Measurements from ENCODE around the gene CDYL2. TPM values are rescaled to one million over a fixed set of nuclear protein-coding genes. Genes with fewer than 3 reads are reported as not detected.
A peak's percentile ranks its signal among the peaks of the same experiment; 100 is the strongest.

The CDYL2 gene
- total RNA-seq, 1 experiment from 2014 or later = 1.6 TPM

DNA sequence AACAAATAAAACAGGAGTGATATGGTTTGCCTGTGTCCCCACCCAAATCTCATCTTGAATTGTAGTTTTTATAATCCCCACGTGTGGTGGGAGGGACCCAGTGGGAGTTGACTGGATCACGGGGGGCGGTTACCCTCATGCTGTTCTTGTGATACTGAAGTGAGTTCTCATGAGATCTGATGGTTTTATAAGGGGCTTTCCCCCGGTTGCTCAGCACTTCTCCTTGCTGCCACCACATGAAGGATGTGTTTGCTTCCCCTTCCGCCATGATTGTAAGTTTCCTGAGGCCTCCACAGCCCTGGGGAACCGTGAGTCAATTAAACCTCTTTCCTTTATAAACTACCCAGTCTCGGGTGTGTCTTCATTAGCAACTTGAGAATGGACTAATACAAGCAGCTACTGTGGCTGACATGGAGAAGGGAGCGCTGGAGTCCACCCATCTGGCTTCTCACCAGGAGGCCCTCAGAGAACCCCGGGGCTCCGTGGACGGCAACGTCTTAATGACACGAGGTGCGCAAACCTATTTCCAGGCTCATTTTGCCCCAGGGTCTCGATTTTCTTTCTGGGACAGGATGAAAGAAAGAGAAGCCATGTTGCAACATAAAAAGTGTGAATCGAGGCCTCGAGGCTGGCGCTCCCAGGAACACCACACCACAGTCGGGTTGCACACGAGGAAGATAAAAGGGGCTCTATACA lies 134.1 kb downstream of the CDYL2 start:
- DNase-seq = no peak

DNA sequence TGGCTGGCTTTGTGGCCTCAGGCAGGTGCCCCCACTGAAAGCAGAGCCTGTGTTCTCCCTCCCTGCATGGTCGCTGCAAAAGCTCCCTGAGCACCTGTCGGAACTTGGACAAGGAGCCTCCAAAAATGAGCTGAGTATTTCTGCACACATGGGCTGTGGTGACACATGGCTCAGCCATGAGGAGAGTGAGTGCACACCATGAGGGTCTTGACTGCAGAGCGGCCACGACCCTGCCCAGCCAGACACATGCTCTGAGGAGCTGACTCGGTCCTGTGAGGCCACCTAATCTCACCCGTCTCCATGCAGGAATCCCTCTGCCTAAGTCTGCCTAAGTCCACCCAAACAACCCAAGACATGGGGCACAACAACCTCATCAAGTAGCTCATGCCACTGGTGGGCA lies 134.7 kb downstream of the CDYL2 start:
- no peak for DNase-seq
- no peaks in the 10 kb centered on the region; the same call in 1 of the 2 replicates for H3K27me3 ChIP-seq (ENCODE audit: control insufficient read depth, insufficient read depth, low read length)
- H3K4me3 ChIP-seq (ENCODE audit: insufficient read depth, low read depth, low read length) = no peak overlapping the region
- H3K36me3 ChIP-seq (replicated peaks; ENCODE audit: control insufficient read depth, insufficient read depth, low read length) = no peaks in the 10 kb centered on the region

More for the DNA sequence above, 134.1 kb downstream of the CDYL2 start:
- H3K4me3 ChIP-seq (ENCODE audit: insufficient read depth, low read depth, low read length) = no peak overlapping the region
- no peaks in the 10 kb centered on the region for H3K36me3 ChIP-seq (replicated peaks; ENCODE audit: control insufficient read depth, insufficient read depth, low read length)
- no peaks in the 10 kb centered on the region; the same call in 1 of the 2 replicates for H3K27me3 ChIP-seq (ENCODE audit: control insufficient read depth, insufficient read depth, low read length)

DNA sequence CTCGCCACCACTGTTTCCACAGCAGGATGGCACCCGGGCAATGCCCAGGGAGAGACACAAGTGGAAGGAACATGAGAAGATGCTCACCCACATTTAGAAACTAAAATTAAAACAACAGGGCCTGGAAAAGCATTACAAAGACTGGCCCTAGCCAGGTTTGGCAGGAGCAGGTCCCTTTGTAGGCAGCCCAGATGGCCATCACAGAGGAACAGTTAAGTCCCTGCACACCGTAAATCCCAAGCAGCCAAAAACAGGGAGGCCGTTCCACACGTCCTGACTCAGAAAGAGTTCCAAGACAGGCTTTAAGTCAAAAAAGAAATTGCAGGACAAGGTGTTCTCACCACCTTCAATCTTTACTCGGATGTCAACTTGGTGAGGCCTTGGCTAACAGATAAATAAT lies 136.5 kb downstream of the CDYL2 start:
- Histone ChIP-seq H3K4me3 (ENCODE audit: insufficient read depth, low read depth, low read length) (no peak overlapping the region), H3K27me3 (ENCODE audit: control insufficient read depth, insufficient read depth, low read length) (no peaks in the 10 kb centered on the region; the same call in 1 of the 2 replicates), H3K36me3 (replicated peaks; ENCODE audit: control insufficient read depth, insufficient read depth, low read length) (no peaks in the 10 kb centered on the region)
- no peak for DNase-seq

DNA sequence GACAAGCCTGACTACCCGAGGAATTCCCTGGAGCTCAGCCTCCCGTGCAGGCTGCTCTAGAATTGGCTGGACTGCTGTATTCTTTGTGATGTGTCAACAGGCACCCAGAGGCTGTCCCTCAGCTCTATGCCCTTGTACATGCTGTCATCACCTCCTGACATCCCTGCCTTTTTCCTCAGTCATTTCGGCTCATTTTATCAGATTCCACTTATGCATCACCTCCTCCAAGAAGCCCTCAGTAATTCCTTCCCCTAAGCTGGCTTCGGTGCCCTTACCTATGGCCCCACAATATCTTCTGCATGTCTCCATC lies 137.2 kb downstream of the CDYL2 start:
- Histone ChIP-seq H3K36me3 (replicated peaks; ENCODE audit: control insufficient read depth, insufficient read depth, low read length) (no peaks in the 10 kb centered on the region), H3K4me3 (ENCODE audit: insufficient read depth, low read depth, low read length) (no peak overlapping the region), H3K27me3 (ENCODE audit: control insufficient read depth, insufficient read depth, low read length) (no peaks in the 10 kb centered on the region; the same call in 1 of the 2 replicates)
- no peak for DNase-seq

DNA sequence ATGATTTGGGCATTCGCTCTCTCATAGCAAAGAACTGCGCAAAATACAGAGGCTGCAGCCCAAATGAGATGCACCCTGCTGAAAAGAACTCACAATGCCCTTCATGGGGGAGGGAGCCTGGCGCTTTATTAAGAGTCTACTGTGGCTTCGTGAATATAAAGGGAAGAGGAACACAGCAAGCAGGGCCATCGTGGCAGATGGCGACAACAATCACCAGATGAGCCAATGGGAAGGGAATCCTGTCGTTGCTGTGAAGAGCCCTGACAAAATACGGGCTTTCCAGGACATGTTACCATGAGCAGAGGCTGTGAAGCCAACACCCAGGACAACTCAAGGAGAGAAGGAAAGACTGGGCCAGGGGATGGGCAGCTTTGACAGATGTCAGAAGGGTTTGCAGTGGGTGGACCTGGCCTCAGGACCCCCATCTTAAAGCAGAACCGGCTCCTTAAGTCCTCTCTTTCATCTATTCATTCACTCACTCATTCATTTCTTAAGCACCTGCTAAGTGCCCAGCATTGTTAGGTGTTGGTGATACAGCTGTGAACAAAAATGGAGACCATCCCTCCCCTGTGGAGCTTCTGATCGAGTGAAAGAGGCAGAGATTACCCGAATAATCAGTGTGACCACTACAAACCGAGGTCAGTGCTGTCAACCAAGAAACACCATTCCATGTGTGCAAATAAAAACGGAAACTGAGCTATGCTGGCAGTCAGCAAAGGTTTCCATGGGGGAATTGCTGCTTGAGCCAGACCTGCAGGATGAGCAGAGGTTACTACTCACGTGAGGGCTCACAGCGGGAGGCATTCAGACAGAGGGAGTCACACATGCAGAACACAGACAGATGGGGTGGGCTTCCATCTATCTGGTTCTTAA lies 137.8 kb downstream of the CDYL2 start:
- H3K36me3 ChIP-seq (replicated peaks; ENCODE audit: control insufficient read depth, insufficient read depth, low read length) = no peaks in the 10 kb centered on the region
- no peak for DNase-seq
- H3K27me3 ChIP-seq (ENCODE audit: control insufficient read depth, insufficient read depth, low read length) = no peaks in the 10 kb centered on the region; the same call in 1 of the 2 replicates
- H3K4me3 ChIP-seq (ENCODE audit: insufficient read depth, low read depth, low read length) = no peak overlapping the region

DNA sequence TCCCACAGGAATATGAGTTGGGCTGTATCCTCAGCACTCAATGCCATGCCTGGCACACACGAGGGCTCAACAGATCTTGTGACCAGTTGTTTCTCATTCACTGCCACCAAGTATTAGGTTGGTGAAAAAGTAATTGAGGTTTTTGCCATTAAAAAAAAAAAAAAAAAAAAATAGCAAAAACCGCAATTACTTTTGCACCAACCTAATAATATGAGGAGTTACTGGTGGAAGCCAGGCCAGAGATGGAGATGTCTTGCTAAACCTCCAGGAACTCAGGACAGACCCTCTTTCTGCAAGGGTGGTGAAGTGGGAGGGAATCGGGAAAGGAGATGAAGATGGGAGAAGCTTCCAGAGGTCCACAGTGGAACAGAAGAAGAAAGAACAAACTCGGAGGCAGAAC lies 139.0 kb downstream of the CDYL2 start:
- DNase-seq = no peak
- Histone ChIP-seq H3K36me3 (replicated peaks; ENCODE audit: control insufficient read depth, insufficient read depth, low read length) (no peaks in the 10 kb centered on the region), H3K4me3 (ENCODE audit: insufficient read depth, low read depth, low read length) (no peak overlapping the region), H3K27me3 (ENCODE audit: control insufficient read depth, insufficient read depth, low read length) (no peaks in the 10 kb centered on the region; the same call in 1 of the 2 replicates)

DNA sequence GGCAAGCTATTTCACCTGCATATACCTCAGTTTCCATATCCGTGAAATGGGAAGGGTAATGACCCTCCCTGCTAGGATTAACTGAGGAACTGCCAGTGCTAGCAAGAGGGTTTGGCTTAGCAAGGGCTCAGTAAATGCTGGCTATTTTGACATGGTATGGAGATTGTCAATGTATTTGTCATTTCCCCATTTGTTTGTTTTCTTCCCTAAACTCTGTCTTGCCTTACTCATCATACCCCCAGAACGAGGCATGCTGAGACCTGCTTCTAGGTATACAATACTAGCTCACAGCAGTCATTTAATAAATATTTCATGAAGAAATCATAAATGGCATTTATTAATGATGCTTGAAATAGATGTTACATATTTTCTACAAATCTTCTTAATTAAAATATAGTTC lies 139.6 kb downstream of the CDYL2 start:
- Histone ChIP-seq H3K4me3 (ENCODE audit: insufficient read depth, low read depth, low read length) (no peak overlapping the region), H3K36me3 (replicated peaks; ENCODE audit: control insufficient read depth, insufficient read depth, low read length) (no peaks in the 10 kb centered on the region), H3K27me3 (ENCODE audit: control insufficient read depth, insufficient read depth, low read length) (no peaks in the 10 kb centered on the region; the same call in 1 of the 2 replicates)
- DNase-seq = no peak

DNA sequence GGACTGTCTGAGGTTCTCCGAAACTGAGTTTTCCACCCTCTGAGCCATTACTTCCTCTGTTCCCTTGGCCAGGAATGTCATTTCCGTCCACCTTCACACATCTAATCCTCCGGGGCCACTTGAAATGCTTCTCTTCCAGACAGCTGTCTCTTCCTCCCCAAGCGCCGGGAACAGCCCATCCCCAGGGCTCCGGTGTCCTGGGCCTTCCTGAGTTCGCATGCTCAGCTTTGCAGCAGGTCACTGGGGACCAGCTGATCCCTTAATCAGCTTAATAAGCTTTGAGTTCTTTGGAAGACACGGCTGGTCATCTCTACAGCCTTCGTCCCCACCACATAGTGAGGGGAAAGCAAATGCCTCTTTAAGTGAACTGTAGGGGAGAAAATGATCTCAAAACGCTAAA lies 140.2 kb downstream of the CDYL2 start:
- H3K36me3 ChIP-seq (replicated peaks; ENCODE audit: control insufficient read depth, insufficient read depth, low read length) = no peaks in the 10 kb centered on the region
- H3K4me3 ChIP-seq (ENCODE audit: insufficient read depth, low read depth, low read length) = no peak overlapping the region
- no peaks in the 10 kb centered on the region for H3K27me3 ChIP-seq (ENCODE audit: control insufficient read depth, insufficient read depth, low read length)
- DNase-seq = no peak

DNA sequence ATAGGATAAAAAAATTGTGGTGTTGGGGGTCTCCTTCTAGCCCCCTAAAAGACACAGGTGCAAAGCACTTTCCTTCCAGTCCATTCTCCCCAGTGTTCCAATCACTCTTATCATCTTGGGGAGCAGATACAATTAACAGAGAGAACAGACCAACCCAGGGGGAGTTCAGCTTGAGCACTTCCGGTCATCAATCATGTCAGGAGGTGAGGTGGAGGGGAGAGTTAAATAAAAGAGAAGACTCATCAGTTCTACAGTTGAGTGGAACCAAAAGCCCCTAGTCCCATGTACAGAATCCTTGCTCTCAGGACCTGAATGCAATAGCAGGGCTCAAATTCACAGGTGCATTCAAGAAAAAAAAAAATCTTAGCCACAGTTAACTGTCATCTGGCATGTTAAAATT lies 141.3 kb downstream of the CDYL2 start:
- H3K4me3 ChIP-seq (ENCODE audit: insufficient read depth, low read depth, low read length) = no peak overlapping the region
- no peaks in the 10 kb centered on the region for H3K27me3 ChIP-seq (ENCODE audit: control insufficient read depth, insufficient read depth, low read length)
- no peaks in the 10 kb centered on the region for H3K36me3 ChIP-seq (replicated peaks; ENCODE audit: control insufficient read depth, insufficient read depth, low read length)
- DNase-seq = peak; percentile 3

DNA sequence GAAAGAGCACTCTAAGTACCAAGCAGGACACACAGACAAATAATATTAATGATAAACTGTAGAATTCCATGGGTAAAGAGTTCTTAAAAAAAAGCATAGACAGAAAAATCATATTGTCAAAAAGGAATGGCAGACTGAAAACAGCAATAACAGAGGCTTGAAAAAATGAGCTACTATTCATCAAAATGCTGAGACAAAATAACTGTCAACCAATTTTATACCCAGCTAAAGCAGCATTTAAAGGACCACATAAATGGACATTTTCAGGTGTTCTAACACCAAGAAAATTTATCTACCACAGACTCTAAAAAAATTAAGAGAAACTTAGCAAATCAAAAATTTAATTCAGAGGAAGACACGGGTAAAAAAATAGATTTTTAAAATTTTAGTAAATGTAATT lies 144.5 kb downstream of the CDYL2 start:
- DNase-seq = no peak
- no peak overlapping the region for H3K4me3 ChIP-seq (ENCODE audit: insufficient read depth, low read depth, low read length)
- H3K36me3 ChIP-seq (replicated peaks; ENCODE audit: control insufficient read depth, insufficient read depth, low read length) = no peaks in the 10 kb centered on the region
- H3K27me3 ChIP-seq (ENCODE audit: control insufficient read depth, insufficient read depth, low read length) = no peaks in the 10 kb centered on the region

DNA sequence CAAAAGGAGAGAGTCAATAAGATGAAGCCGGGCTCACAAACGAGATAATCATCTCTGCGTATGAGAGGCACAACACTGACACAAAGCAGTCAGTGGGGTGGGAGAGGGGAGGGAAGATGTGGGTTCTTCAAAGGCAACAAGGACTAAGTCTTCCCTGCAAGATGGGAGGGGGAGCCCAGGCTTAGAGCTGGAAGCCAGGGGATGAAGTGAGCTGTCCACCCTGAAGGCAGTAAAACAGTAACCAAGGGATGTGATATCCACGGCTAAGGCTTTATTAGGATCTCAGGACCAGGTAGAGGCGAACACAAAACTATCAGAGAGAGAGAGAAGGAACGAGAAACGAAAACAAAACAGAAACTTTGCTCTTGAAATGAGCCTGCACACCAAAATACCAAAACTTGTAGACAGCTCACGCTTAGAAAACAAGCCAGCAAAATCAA lies 147.7 kb downstream of the CDYL2 start:
- Histone ChIP-seq H3K36me3 (replicated peaks; ENCODE audit: control insufficient read depth, insufficient read depth, low read length) (no peaks in the 10 kb centered on the region), H3K27me3 (ENCODE audit: control insufficient read depth, insufficient read depth, low read length) (no peaks in the 10 kb centered on the region), H3K4me3 (ENCODE audit: insufficient read depth, low read depth, low read length) (no peak overlapping the region)
- peak; percentile 19 for DNase-seq

DNA sequence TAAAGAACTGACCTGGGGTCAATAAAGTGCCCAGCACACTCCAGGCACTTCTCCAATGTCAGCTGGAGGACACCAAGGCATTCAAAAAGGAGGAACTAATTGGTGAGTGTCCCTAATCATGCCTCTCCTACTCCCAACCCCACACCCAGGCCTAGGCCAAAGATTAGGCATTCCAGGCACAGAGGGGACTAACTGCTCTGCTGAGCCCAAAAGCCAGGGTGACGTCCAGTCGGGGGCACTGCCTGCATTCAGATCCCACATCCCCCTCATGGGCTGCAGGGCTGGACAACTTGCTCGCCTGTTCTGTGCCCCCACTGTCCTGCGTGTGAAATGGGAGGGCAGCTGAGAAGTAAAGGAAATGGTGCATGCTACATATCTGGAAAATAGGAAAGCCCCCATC lies 148.2 kb downstream of the CDYL2 start:
- DNase-seq = peak; percentile 33
- Histone ChIP-seq H3K36me3 (replicated peaks; ENCODE audit: control insufficient read depth, insufficient read depth, low read length) (no peaks in the 10 kb centered on the region), H3K27me3 (ENCODE audit: control insufficient read depth, insufficient read depth, low read length) (no peaks in the 10 kb centered on the region), H3K4me3 (ENCODE audit: insufficient read depth, low read depth, low read length) (no peak overlapping the region)

DNA sequence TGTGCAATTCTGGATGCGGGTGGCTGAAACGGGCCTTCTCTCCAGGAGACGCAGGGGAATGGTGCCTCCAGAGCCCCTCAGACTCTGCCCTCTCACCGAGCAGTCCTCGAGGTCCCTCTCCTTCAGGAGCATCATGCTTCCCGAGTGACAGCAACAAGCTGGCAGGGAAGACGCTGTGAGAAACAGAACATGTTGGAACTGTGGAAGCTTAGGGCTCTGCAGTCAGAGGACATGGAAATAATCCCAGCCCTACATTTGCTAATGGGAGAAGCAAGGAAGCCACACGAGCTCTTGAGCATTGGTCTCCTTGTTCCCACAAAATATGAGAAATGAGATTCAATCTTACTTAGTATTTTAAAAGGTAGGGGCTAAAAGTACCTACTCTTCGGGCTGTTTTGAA lies 148.6 kb downstream of the CDYL2 start:
- no peaks in the 10 kb centered on the region for H3K36me3 ChIP-seq (replicated peaks; ENCODE audit: control insufficient read depth, insufficient read depth, low read length)
- H3K4me3 ChIP-seq (ENCODE audit: insufficient read depth, low read depth, low read length) = no peak overlapping the region
- no peak for DNase-seq
- H3K27me3 ChIP-seq (ENCODE audit: control insufficient read depth, insufficient read depth, low read length) = no peaks in the 10 kb centered on the region

DNA sequence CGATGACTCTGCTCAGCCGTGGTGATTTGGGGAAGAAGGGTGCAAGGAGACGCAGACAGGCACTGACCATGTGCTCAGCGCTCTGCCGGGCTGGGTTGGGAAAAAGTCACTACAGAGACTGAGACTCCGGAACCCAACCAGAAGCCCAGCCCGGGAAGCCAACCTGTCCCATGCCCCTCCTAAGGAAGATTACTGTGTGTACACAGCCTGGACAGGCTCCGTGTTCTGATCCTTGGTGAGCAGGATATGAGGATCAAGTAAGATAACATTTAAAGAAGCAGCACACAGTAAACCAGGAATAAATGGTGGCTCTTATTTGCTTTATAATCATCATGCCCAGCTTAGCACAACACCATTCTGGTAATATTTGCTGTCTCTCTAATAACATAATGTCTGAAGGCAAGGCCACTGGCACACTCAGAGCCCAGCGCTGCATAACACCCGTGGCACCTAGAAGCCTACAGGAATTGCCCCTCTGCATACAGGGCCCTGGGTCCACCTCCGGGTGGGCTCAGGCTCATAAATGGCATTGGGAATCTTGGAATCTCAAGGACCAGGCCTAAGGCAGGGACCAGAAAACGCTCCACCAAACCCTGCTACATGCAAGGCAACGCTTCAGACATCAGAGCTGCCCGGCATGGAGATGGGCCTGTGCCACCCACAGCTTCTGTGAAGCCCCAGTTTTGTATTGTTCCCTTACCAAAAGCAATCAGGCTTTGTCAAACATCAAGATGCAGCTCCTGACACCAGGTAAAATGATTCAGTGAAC lies 150.1 kb downstream of the CDYL2 start:
- Histone ChIP-seq H3K4me3 (ENCODE audit: insufficient read depth, low read depth, low read length) (no peak overlapping the region), H3K27me3 (ENCODE audit: control insufficient read depth, insufficient read depth, low read length) (no peaks in the 10 kb centered on the region), H3K36me3 (replicated peaks; ENCODE audit: control insufficient read depth, insufficient read depth, low read length) (no peaks in the 10 kb centered on the region)
- DNase-seq = no peak

Data from H7 (cell line).